Measurements from ENCODE around the gene SLC2A9.

GRCh38 chr4:9926586-9926985, 94.7 kb downstream of the SLC2A9 start:
- TF ChIP-seq TCF7L2 (IDR thresholded peaks at IDR 0.05; ENCODE audit: low read depth, low read length) (no peak), CTCF (IDR thresholded peaks at IDR 0.05) (no peak), POLR2AphosphoS5 (IDR thresholded peaks at IDR 0.05; ENCODE audit: low read depth, low read length) (no peak), REST (IDR thresholded peaks at IDR 0.05; ENCODE audit: insufficient read depth in 1 of 2, low read depth in 2 of 2, low read length in 1 of 2) (no peak)

Data from Panc1 (cell line).